Stimulated activated CD8-positive, alpha-beta memory T cell treated with anti-CD3 and anti-CD28 coated beads, Interleukin-4, amount 100 ng/mL, for 24 hours (primary cell): ENCODE data around the gene ORC1.
"Not testable (repeated sequence)": the region's sequence is repeated elsewhere in the genome, so short reads cannot be mapped to it uniquely, and the experiment has no call there.

Experiments
- DNase-seq: peaks from one replicate; pipeline ENCODE4 v3.0.0-alpha.2; 2020; ENCODE audit warnings: low read depth

Gene ORC1

DNA sequence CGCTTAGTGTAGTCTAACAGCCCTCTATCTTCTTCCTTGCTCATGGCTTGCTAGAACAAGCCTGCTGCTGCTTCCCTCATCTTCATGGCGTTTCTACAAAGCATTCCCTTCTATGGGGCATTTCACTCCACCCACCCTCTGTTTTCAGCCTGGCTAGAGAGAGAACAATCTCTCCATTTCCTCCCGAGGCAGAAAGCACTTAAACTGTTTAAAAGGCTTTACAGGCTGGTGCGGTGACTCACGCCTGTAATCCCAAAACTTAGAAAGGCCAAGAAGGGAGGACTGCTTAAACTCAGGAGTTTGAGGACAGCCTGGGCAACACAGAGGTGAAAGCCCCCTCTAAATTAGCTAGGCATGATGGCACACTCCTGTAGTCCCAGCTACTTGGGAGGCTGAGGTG, 17.8 kb downstream of the ORC1 start:
- DNase-seq = no peak

DNA sequence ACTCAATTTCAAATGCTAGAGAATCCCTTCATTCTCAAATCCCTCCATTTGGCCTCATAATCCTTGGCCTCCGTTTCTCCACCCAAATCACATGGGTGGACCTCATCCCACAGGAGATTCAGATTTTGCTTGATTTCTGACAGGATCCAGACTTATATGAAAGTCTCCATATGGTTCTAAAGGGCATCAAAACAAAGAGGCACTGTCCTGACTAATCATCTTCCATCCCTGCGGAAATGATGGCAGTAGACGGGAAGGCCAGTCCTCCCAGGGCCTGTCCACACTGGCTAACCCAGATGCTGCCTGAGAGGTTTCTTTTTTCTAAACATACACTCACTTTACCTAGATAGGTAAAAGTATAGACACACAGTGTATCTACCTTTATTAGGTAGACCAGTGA, 18.8 kb downstream of the ORC1 start:
- no peak for DNase-seq

DNA sequence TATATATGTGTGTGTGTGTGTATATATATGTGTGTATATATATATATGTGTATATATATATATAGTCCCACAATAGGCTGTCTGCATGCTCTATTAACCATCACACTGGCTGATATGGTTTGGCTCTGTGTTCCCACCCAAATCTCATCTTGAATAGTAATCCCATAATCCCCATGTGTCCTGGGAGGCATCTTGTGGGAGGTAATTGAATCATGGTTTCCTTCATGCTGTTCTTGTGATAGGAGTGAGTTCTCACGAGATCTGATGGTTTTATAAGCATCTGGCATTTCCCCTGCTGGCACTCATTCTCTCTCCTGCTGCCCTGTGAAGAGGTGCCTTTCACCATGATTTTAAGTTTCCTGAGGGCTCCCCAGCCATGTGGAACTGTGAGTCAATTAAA, 34.4 kb downstream of the ORC1 start:
- not testable (repeated sequence) for DNase-seq

DNA sequence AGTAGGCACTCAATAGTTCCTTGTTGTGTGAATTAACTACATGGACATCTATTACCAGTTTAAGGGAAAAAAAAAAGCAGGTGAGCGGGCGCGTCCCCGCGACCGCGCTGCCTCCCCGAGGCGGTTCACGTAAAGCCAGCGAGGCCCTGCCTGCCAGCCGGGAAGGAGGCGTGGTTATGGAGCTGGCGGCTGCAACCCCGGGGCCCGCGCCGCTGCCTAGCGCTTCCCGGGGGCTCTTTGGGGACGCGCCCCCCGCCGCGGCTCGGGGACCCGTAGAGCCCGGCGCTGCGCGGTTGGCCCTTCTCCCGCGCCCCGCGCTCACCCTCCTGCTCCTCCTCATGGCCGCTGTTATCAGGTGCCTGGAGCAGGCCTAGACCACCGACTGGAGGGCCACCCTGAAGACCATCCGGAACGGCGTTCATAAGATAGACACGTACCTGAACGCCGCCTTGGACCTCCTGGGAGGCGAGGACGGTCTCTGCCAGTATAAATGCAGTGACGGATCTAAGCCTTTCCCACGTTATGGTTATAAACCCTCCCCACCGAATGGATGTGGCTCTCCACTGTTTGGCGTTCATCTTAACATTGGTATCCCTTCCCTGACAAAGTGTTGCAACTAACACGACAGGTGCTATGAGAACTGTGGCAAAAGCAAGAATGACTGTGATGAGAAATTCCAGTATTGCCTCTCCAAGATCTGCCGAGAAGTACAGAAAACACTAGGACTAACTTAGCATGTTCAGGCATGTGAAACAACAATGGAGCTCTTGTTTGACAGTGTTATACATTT, 35.6 kb downstream of the ORC1 start:
- DNase-seq = peak; percentile 28

DNA sequence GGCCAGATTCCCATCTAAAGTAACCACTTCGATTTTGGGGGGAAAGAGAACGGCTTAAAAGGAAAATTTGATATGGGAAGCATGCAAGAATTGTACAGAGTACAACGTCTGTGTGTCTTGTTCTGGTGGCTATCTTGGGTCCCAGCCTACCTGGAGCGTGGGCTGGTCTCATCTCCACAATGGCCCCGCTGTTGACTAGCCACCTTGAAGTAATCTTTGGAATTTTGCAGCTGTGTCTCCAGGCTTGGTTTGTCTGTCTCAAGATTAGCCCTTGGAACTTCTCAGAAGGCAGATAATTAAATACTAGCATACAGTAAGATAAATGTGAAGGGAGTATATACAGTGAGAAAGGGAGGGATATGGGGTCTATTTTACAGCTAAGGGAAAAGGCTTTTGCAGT, 37.0 kb downstream of the ORC1 start:
- DNase-seq = no peak

DNA sequence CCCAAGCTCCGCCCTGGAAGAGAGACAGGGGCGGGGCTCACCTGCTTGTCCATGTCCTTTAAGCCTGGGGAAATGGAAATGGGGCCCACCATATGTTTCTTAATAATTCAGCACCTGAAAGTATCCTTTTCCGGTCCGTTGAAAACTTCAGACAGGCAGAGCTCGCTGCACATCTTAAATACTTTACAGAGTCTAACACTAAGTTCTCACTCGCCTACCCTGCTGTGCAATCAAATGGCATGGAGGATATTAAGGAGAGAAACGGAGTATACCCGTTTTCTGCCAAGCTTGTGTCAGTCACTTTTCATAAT, 37.8 kb downstream of the ORC1 start:
- no peak for DNase-seq

DNA sequence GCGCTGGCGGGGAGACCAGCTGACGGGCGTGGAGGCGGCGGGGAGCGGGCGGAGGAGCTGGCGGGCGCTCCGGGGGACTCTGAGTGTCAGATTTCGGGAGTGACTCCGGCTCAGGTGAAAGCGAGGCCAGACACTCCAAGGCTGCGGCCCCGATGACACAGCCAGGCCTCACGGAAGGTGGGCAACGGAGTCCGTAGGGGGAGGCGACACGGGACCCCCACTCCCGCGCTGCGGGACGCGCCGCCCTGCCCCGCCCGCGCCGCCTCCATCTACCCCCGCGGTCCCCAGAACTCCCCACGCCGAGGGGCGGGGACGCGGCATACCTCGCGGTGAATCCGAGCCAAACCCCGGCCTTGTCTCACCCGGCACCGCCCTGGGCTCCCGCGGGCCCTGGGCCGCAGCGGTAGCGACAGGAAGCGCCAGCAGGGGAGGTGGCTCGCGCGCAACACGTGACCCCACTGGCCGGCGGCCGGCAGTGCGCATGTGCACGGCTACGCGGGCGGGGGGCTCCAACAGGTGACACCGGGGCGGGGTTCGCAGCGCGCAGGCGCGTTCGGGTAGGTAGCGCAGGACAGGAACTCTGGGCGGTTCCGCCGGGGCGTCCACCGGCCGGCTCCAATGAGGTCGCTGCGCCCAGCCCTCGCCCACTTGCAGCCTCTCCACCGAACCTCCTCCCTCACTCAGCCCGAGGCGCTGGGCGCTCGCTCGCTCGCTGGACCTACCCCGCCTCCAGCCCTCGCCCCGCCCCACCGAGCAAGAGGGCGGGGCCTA, 38.3 kb downstream of the ORC1 start, which contains the start of gene CC2D1B:
TSS of gene CC2D1B (minus strand) at position 460 of the 771 bp plus-strand sequence. CDS start 1,585 bp downstream, outside the sequence.
- DNase-seq = peak; percentile 99

DNA sequence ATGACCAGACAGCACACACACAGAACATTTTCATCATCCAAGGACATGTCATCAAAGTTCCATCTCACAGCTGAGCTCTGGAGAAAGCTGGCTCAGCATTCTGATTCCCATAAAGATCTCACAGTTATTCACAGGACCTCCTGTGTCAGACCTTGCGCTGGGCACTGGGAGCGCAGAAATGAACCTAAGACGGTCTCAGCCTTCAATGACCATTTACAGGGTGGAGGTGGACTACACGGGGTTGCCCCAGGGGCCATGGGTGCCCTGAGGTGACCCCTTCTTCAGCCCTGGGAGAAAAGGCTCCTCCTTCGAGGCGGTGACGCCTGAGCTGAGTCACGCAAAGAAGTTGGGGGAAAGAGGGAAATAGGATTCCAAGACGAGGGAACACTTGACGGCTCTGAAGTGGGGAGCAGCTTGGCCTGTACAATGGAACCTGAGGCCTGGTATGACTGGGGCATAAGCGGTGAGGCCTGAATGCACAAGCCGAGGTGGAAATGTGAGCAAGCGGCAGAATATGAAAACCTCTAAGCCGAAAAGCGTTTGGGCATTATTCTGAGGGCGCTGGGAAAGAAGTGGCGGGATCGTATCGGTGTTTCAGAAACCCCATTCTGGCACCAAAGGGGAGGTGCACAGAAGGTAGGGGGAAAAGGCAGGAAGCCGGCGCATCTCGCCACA, 39.0 kb downstream of the ORC1 start:
- no peak for DNase-seq

DNA sequence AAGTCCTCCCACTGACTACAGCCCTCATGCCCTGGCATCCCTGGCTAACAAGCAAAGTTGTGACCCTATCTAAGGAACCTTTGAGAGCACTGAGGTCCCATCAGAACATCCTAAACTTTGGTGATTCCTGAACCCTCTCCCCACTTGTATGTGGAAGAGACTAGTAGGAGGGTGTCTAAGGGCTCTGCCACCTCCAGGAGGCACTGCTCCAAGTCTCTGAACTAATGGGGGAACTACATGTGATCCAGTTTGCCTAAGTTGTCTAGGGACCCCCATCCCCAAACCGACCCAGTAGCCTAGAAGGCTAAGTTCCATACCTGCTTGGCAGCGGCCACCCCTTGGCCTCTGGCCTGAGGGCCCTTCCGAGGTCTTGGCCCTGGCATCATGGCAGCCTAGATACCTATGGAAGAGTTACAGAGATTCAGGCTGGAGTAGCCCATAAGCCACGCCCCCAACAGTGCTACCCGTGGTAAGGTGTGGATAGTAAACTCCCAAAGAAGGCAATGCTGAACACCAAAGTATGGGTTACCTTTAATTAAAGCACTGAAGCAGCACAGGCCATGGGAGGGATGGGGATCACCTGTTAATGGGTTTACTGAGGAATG, 39.9 kb downstream of the ORC1 start:
- no peak for DNase-seq

DNA sequence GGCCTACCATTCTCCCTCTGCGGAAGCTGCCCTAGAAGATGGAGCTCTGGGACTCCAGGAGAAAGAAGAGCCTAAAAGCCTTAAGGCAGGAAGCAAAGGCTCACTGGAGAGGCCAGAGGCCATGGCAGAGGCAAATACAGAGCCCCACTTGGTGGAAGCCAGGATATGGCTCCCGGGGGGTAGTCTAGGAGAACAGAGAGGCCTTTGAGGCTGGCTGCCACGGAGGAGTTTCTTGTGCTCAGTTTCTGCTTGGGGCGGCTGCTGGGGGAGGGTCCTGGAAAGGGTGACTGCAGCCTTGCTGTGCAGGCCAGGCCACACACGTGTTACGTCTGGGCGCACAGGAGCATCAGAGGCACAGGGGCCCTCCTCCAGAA, 43.6 kb downstream of the ORC1 start:
- no peak for DNase-seq

DNA sequence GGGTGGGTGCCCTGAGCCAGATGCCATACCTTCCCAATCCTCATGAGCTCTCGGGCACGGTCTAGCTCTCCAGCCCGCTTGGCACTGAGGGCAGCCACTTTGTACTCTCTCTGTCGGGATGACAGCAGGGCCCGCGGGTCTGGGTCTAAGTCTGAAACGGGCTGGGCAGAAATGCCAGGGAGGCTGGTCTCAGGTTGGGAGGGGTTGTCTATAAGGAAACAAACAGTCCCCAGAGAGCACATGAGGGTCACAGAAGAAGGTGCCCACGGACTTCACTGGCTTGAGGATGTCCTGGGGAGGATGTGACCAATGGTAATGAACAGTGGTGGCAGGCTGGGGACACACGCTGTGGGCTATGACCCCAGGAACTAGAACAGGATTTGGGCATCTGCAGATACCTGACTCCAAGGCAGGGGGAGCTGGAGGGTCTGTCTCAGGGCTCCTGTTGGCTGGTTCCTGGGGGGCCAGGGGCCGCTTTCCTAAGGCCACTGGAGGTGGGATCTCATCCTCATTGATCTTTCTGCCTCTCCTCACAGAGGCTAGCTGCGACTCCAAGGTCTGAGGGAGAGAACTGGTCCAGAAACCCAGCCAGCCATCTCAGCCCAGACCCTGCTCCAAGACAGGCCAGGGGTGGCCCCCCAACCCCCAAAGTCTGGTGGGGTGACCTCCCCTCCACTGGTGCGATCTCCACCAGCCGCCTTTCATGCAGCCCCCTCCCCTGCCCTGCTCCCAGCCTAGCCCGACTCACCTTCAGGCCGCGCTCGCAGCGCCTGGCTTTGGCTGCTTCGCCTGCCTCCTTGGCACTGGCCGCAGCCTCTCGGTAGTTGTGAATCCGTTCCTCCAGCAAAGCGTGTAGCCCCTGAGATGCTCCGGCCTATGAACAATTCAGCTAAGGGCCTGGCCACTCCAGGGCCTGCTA, 44.3 kb downstream of the ORC1 start:
- no peak for DNase-seq

DNA sequence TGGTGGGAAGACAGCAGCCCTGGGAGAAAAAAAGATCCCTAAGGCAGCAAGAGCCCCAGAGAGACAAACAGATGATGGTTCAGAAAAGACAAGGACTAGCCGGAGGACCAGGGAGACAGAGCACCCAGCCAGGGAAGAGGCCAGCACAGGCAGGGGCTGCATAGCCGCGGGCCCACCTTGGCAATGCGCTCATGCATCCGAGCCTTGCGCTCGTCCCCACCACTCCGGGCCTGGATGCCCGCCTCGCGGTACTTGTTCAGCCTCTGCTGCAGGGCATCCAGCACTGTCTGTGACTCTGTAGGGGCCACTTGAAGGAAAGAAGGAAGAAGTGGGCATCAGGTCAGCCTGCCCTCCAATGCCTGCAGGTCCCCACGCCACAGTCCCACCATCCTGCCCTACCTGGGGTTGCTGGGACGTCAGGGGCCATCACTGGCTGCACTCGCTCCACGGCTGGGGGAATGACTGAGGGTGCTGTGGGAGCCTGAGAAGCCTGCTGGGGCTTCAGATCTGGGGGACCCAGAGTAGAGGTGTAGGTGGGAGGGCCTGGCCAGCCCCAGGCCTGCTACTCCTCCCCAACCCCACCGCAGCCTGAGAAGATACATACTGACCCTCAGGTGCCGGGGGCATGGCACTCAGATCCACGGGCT, 45.2 kb downstream of the ORC1 start:
- DNase-seq = no peak

DNA sequence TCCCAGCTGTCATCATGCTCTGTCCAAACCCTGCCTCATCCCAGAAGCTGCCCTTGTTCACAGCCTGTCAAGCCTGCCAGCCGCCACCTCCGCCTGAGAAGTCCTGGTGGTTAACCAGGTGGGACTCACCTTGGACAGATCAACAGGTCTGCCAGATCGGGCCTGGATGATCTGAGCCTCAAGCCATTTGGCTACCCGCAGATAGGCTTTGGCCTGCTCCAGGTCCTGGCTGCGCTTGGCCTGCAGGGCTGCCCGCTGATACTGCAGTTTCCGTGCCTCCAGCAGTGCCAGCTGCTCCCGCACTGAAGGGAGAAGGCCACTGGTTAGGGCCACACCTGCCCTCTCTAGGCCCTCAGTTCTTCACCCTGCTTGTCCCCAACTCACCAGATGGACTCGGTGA, 46.8 kb downstream of the ORC1 start:
- DNase-seq = no peak

DNA sequence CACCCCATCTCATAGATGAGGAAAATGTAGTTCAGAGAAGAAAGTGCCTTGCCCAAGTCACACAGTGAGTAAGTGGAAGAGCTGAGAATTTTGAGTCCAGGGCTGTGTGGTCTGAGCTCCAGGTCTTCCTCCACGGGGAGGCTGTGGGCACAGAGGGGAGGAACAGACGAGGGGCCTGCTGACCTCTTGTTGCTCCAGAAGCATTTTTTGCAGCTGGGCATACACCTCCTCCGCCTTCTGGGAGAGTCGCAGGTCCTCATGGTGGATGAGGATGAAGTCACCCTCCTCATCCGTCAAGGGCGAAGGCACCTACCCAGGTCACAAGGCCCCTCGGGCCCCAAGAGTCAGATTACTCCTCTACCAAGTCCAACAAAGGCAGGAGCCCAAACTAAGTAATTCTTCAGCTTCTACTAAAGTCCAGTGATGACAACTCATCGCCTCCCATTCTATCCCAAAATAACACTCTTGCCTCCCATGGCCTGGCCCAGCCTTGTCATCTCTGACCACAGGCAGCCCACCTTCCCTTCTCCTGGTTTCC, 47.3 kb downstream of the ORC1 start:
- no peak for DNase-seq

DNA sequence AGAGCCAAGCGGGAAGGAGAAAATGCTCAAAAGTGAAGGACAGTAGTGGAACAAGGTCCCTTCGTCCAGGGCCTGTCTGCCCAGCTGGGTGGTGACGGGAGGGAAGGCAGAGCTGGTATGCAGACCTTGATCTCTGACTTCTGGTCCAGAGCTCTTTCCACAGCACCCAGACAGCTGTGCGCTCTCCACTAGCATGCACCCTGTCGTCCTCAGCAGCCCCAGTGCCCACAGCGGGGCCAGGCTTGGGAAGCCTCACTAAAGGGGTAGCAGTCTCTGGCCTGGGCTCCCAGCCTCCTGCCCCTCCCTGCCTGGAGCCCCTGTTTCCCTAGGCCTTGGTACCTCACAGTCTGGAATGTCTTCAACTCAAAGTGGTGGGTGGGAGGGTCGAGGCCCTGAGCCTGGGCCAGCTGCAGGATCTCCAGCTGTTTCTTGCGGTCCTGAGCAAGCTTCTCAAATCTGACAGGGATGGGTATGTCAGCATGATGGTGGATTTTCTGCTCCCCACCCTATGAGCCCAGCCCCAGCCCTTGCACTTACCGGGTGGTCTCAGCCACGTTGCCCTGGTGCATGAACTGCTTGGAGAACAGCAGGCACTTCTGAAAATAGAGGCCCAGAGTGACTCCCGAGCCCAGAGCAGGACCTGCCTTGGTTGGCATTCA, 48.2 kb downstream of the ORC1 start:
- no peak for DNase-seq

DNA sequence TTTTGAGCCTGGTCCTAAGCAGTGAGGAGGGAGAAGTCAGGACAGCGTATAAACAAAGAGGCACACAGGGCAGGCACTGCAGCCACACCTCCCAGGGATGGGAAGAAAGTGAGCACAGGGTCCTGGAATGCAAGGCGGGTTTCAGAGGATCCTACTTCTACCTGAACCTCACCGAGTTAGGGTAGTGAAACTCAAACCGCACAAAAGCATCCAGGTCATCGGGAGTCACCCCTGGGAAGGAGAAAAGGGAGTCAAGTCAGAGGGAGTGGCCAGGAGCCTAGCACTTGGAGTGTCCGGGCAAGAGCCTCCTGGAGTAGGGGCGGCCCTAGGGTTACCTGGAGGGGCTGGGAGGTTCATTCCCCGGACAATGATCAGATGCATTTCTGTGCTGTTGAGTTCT, 48.8 kb downstream of the ORC1 start:
- no peak for DNase-seq

DNA sequence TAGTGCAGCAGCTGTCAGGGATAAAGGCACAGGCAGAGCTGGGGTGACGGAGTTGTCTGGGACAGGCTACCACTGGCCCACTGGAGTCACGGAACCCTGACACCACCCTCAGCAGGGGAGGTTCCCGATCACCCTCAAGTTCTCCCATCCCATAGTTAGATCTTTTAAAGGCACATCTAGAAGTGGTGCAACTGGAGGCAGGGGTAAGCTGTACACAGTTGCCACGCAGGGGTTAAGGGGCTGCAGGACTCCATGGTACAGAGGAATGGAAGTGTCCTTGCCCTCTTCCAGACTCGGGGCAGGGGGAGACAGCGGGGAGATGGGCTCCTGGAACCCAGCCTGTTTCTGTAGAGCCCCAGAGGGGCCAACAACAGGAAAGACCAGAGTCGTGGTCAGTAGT, 51.5 kb downstream of the ORC1 start:
- no peak for DNase-seq

DNA sequence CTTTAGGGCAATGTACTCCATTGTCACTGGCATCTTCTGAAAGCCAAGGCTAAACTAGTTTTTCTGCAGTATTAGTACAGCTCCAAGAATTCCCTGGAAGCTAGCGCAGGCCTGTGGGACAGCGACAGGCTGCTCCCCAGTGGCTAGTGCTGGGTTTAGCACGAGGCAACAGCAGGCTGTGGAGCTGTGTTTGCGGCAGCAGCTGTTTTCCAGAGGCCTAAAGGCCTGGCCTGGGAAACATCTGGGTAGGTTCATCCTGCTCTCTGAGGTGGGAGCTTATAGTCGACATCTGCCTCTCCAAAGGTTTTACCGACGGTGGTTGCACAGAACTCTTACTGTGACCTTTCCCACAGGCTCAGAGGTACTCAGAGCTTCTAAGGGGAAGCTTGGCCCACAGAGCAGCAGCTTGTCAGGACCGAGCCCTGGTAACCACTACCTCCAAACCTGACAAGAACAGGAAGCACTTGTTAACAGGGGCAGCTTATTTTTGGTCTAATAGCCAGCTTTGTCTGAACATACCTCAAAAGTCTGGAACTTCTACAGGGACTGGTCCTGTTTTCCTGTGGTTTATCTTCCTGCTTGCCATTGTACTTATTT, 55.4 kb downstream of the ORC1 start:
- DNase-seq = no peak

DNA sequence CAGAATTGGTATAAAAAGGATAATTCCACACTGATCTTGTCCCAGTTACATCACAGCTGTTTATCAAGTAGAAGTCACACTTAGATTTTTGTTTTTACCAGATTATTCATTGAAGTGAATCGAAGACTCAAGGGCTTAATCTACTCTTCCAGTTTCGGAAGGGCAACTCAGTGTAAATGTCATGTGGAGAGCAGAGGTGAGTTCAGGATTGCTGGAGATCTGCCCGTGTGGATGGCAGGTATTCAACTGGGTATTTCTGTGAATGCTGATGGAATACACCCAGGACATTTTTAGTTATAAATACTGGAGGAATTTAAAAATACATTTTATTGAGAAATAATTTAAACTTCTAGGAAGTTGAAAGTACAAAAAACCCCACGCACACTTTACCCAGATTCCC, 57.6 kb downstream of the ORC1 start:
- no peak for DNase-seq

DNA sequence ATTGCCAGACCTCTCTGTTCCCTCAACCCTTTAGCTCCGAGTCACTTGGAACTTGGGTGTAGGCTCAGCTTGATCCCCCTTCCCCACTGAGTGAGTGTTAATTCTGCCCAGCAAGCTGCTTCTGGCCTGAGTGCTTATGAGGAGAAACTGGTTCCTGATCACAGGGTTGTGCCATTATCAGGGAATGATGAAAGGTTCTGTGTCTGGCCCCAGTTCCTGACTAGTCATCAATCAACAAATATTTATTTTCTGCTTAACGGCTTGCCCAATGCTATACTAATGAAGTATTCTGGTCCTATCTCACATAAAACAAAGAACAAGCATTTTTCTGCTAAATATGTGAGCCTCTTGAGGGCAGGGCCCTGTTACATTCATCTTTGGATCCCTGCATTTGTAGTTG, 59.0 kb downstream of the ORC1 start:
- DNase-seq = no peak
